ENCODE measurements around the gene FAR2. TPM values are rescaled to one million over a fixed set of nuclear protein-coding genes. Genes with fewer than 3 reads are reported as not detected.

Gene FAR2
- polyA plus RNA-seq, 1 donor (not counting 4 experiments of a cell fraction or from before 2014, with no cell fraction given) = 9.2 TPM

GRCh38 chr12:29155079-29155478, 6.0 kb downstream of the FAR2 start:
- DNase-seq (ENCODE audit: low read depth, low spot score) (no peak), FAIRE-seq (no peak)
- Histone ChIP-seq H3K9ac (ENCODE audit: control insufficient read depth, extremely low read depth, insufficient read depth, low read length) (no peak overlapping the region), H3K9me3 (ENCODE audit: control insufficient read depth, low read depth, low read length) (no peaks in the 10 kb centered on the region), H3K4me2 (ENCODE audit: control insufficient read depth, extremely low read depth, insufficient read depth, low read depth, low read length) (no peak overlapping the region), H3K27me3 (ENCODE audit: control insufficient read depth, extremely low read depth, insufficient read depth, low read length) (no peaks in the 10 kb centered on the region), H3K9me1 (ENCODE audit: control insufficient read depth, extremely low read depth, insufficient read depth, low read length) (no peaks in the 10 kb centered on the region), H4K20me1 (ENCODE audit: control insufficient read depth, extremely low read depth, insufficient read depth, low read length) (no peaks in the 10 kb centered on the region), H2AFZ (ENCODE audit: control insufficient read depth, low read length) (no peak overlapping the region), H3K79me2 (ENCODE audit: control insufficient read depth, insufficient read depth, low read length) (no peaks in the 10 kb centered on the region), H3K4me1 (ENCODE audit: control insufficient read depth, extremely low read depth, insufficient read depth, low read length) (no peaks in the 10 kb centered on the region), H3K36me3 (ENCODE audit: control insufficient read depth in 2 of 2, extremely low read depth in 1 of 2, insufficient read depth in 2 of 2, low read length in 2 of 2) (no peaks in the 10 kb centered on the region), H3K4me3 (ENCODE audit: control insufficient read depth in 2 of 3, extremely low read depth in 1 of 3, insufficient read depth in 2 of 3, low read depth in 1 of 3, low read length in 3 of 3) (no peak overlapping the region), H3K27ac (ENCODE audit: control insufficient read depth, insufficient read depth, low read length) (no peak overlapping the region)
- TF ChIP-seq CTCF (optimal IDR thresholded peaks at IDR 0.05 in 1 of 3, IDR thresholded peaks at IDR 0.05 in 1 of 3, conservative IDR thresholded peaks at IDR 0.05 in 1 of 3; ENCODE audit: extremely low read depth in 1 of 3, insufficient read depth in 2 of 3, low read length in 3 of 3) = no peak
- no peak for TF ChIP-seq EZH2 (IDR thresholded peaks at IDR 0.05; ENCODE audit: low read length)
- dilution Hi-C loops (cut with MboI; ENCODE audit: extremely low pct_ligation_motif_present, low sequenced_read_pairs) = no loop called here

GRCh38 chr12:29157486-29157946, 8.4 kb downstream of the FAR2 start:
- Histone ChIP-seq H3K79me2 (ENCODE audit: control insufficient read depth, insufficient read depth, low read length) (no peaks in the 10 kb centered on the region), H3K27ac (ENCODE audit: control insufficient read depth, insufficient read depth, low read length) (no peak overlapping the region), H3K27me3 (ENCODE audit: control insufficient read depth, extremely low read depth, insufficient read depth, low read length) (no peaks in the 10 kb centered on the region), H3K9me3 (ENCODE audit: control insufficient read depth, low read depth, low read length) (no peaks in the 10 kb centered on the region), H3K9me1 (ENCODE audit: control insufficient read depth, extremely low read depth, insufficient read depth, low read length) (no peaks in the 10 kb centered on the region), H3K4me2 (ENCODE audit: control insufficient read depth, extremely low read depth, insufficient read depth, low read depth, low read length) (no peak overlapping the region), H3K9ac (ENCODE audit: control insufficient read depth, extremely low read depth, insufficient read depth, low read length) (no peak overlapping the region), H3K4me1 (ENCODE audit: control insufficient read depth, extremely low read depth, insufficient read depth, low read length) (no peaks in the 10 kb centered on the region), H3K4me3 (ENCODE audit: control insufficient read depth in 2 of 3, extremely low read depth in 1 of 3, insufficient read depth in 2 of 3, low read depth in 1 of 3, low read length in 3 of 3) (no peak overlapping the region), H2AFZ (ENCODE audit: control insufficient read depth, low read length) (no peak overlapping the region), H3K36me3 (ENCODE audit: control insufficient read depth in 2 of 2, extremely low read depth in 1 of 2, insufficient read depth in 2 of 2, low read length in 2 of 2) (no peaks in the 10 kb centered on the region), H4K20me1 (ENCODE audit: control insufficient read depth, extremely low read depth, insufficient read depth, low read length) (no peaks in the 10 kb centered on the region)
- DNase-seq (ENCODE audit: low read depth, low spot score) = peak; percentile 2
- dilution Hi-C loops (cut with MboI; ENCODE audit: extremely low pct_ligation_motif_present, low sequenced_read_pairs) = no loop called here
- TF ChIP-seq CTCF (optimal IDR thresholded peaks at IDR 0.05 in 1 of 3, IDR thresholded peaks at IDR 0.05 in 1 of 3, conservative IDR thresholded peaks at IDR 0.05 in 1 of 3; ENCODE audit: extremely low read depth in 1 of 3, insufficient read depth in 2 of 3, low read length in 3 of 3) (no peak), EZH2 (IDR thresholded peaks at IDR 0.05; ENCODE audit: low read length) (no peak)
- FAIRE-seq = peak; percentile 32

Data from keratinocyte (primary cell).